Right renal cortex interstitium (tissue), 3 donors: ENCODE results near the gene APBA2. TPM values are rescaled to one million over a fixed set of nuclear protein-coding genes. Genes with fewer than 3 reads are reported as not detected.
"Not testable (repeated sequence)": the region's sequence is repeated elsewhere in the genome, so short reads cannot be mapped to it uniquely, and the experiment has no call there.

Experiments
- DNase-seq, 3 donors: peaks; one replicate each; pipeline ENCODE4 v3.0.0-alpha.2; 2013; ENCODE audit warnings: low read depth in 3 of 3, low spot score in 2 of 3
- polyA plus RNA-seq, 3 donors: library from polyadenylated mRNA; unstranded; fragments of 120-200 nt; gene quantifications; one replicate each; pipeline ENCODE4 v1.2.1, GENCODE V29; 2013; ENCODE audit not compliant: insufficient read length in 3 of 3

Gene APBA2
- polyA plus RNA-seq, 3 donors = 10.8 to 12.0 (median 11.8) TPM

DNA sequence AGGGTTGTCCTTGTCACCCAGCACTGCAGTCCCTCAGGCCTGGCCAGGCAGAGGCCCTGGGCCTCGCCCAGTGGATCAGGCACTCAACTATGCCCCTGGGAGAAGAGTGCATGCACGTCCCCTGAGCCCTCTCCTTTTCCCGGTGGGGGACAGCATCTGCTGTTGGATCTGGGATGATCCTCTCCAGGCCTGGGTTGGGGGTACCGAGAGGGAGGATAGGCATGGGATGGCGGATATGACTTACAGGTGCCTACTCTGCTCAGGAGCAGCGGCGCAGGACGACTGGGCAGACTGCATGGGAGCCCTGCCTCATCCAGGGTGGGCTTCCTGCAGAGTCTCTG is 9.0 kb upstream of the APBA2 start:
- DNase-seq = no peak

DNA sequence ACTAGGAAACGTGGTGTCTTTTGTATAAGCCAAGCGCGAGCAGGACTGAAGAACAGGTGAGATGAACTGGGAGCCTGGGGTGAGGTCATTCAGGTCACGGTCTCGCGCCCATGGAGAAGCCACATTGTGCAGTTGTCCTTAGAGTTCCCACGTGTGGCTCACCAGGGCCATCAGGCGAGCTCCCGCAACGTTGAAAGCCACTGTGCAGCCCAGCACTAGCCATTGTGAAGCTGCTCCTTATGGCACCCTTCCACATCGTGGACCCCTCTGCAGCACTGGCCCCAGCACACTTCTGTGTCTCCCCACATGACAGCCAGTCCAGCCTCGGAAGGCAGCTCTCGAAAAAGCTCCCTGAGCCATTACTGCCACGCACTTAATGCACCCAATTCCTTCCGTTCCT is 7.6 kb upstream of the APBA2 start:
- DNase-seq = no peak

DNA sequence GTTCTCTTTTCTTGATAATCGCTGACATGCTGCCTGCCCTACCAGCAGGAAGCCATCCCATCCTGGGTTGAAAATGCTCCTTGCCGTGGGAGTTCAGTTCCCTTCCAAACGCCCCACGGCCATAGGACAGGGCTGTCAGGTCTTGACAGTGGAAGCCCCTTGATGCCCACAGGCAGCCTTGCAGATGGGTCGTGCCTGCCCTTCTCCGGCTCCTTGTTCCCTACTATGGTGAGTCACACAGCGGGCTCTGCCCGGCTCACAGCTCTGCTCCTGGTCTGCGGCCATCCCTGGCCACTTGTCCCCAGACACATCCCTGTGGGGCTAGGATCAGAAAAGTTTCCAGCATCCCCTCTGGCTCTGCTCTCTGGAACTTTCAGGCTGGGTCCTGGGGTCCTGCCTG is 6.2 kb upstream of the APBA2 start:
- DNase-seq = no peak

DNA sequence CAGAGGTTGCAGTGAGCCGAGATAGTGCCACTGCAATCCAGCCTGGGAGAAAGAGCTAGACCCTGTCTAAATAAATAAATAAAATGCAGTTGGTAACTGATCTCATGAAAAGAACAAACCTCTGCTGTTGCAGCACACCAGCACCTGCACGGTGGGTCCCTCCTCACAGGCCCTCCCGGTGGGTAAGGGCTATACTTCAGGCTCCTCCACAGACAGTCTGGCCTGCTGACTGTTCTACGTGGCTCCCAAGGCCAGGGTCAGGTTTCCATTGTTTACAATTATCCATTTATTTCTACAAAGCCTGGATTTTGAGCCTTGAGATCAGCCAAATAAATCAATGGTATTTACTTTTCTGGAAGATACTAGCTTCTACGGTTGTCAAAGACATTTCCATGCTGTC is 5.1 kb upstream of the APBA2 start:
- no peak for DNase-seq

DNA sequence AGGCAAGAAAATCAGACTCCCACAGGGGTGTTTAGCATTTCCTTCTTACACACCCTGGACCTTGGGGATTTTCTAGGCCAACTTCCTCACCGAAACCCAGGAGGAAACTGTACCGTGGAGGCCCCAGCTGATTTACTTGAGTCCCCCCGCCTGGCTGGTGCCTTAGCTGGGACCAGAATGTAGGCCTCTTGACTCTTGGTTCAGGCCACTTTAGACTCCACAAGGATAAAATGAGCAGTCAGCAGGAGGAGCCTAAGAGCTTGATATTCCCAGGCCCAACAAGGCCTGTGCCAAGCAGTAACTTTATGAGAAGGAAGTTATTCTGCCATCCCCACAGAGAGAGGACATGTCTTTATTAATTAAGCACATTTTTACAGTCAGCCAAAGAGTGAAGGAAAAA is 4.6 kb upstream of the APBA2 start:
- no peak for DNase-seq

DNA sequence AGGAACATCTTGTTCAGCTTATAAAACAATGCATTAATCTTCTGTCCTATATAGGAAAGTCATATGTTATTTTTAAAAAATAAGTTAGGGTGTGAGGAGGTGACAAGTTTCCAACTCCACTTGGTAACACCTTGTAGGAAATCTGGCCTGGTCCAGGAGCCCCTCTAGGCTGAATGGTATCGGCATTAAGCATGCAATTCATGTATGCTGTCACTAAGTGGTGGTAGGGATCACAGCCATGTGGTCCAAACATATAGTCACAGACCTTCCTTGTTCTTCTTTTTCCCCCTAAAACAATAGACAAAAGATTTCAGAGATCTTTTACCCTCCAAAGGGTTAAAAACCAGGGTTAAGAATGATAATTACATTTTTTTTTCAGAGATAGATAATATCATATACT is 4.2 kb upstream of the APBA2 start:
- no peak for DNase-seq

DNA sequence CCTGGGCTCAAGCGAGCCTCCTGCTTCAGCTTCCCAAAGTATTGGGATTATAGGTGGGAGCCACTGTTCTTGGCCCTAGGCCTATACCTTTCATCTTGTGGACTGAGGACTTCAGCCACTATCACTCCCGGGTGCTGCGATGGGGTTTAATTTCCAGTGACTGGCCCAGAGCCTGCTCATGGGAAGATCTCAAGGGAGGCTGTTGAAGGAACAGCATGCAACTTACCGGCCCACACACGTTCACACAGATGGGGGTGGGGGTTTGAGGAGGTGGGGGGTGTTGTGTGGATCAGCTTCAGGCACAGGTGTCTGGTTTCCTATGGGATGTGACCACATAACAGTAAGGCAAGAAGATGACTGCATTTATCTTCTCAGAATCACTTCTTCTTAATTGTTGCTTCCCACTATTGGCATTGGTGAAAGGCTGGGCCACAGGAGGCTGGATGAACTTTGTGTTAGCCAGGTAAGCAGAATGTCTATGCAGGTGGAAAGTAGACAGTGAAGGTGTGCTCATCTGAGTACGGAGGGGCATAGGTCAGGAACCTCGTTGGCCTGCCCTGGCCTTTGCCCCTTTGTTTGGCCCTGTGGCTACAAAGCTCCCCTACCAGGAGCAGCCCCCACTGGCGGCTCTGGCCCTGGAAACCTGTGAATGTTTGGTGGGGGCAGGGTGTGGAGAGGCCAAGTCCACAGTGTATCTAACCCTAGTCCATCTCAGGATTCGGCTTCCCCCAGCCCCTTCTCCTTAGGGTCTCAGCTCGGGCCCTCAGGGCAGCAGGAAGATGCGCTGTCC is 1.4 kb upstream of the APBA2 start:
- DNase-seq = no peak

DNA sequence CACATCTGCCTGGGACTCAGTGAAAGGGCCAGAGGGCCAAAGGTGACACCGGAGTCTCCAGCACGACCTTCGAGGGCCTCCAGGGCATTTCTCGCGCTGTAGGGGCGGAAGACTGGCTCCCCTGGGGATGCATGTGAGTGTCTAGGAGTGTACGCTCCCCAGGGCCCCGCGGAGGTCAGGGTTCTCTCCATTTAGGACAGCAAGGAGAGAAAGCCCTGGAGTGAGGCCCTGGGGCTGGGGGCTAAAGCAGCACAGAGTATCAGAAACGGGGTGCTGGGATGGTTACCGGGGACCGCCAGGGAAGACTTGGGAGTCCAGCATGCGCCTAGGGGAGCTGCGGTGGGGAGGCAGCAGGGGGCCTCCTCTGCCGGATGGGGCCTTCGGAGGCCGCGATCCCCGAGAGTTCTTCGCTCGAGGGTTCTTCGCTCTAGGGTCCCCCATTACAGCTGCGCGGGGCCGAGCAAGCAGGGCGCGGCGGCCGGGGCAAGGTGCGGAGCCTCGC is 595 bp upstream of the APBA2 start:
- no peak for DNase-seq

DNA sequence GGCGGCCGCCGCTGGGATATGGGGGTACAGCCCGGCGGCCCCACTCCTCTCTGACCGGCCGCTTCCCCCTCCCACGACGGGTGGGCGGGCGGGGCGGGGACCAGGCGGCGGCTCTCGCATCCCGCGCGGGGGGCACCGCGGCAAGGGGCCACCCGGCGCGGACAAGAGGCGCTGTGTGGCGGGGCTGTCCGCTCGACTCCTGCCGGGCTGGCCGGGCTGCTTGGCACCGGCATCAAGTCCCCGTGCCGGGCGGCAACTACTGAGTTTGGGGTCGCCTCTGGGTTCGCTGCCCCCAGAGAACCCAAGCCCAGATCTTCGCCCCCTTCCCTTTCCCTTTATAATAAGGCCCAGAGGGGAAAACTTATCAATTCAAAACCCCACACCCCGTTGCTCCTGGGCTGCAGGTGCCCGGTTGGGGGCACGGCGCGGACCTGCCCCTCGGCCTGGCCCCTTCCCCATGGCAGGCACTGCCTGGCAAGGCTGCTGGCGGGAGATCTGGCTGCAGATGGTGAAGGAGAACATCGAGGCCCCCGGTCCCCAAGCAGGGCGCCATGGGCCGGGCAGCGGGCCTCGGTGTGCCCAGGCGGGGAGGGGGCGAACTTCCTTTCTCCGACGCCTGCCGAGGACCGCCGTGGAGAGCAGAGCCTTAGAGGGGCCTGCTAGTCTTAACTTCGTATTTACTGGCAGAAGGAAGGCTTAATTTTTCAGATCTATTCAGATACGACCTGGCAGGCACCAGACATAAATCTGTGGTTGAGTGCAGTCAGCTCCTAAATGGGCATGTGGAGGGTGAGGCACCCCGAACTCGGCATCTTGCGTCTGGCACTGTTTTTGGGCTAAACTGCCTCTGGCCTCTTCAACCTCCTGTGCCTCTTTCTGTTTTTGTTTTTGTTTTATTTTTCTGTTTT is 911 bp downstream of the APBA2 start:
- DNase-seq = no peak

DNA sequence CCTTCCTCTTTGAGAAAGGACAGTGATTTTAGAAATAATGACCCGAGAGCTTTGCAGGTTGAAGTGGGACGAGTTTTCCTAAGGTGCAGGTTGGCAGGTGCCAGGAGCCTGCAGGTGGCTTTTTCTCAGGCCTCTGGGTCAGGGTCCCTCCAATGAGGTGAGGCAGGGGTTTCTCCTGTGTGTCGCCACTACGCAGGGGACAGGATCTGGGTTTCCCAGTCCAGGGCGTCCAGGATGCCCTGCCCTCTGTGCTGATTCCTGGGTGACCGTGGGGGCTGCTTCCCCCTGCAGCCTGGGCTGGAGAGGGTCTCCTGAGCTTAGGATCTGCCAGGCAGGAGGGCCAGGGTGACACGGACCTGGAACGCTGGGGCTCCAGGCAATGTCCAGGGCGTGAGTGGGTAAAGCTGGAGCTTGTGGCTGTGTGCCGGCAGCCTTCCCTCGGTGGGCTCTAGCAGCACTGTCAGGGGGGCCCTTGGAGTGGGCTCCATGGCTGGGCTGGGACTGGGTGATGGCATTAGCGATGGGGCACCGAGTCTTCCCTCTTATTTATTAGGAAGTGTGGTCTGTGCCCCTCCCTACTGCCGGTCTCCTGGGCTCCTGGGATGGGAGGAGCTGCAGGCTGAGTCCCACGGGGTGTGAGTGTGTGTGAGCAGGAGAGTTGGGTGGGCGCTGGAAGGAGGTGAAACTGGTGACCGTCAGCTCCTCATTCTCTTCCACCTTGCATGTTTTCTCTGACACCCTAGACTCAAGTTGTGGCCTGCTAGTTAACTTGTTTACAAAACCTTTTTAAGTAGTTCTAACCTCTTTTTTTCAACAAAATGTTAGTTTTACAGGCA is 1.8 kb downstream of the APBA2 start:
- DNase-seq = no peak

DNA sequence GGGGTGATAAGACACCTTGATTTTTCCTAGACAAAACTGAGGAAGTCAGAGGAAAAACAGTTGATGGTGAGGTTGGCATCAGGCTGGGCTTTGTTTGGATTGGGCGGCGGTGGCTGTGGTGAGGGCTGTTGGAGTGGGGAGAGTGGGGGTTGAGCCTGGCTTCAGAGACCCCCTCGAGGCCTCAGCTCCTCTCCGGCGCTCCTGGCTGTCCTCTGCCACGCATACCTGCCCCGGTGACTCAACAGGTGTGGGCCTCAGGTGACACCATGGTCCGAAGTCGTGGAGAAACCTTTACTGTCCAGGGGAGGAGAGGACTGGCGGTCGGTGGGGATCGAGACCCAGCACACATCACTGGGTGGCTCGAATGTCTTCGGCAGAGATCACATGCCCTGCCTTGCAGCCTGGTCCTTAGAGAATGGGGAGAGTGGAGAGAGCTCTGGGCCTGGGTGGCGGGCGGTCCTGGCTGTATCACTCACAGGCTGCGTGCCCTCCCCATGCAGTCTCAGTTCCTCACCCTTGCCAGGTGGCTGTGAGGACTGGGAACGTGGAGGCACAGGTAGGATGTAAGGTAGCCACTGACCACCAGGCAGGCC is 2.6 kb downstream of the APBA2 start:
- no peak for DNase-seq

DNA sequence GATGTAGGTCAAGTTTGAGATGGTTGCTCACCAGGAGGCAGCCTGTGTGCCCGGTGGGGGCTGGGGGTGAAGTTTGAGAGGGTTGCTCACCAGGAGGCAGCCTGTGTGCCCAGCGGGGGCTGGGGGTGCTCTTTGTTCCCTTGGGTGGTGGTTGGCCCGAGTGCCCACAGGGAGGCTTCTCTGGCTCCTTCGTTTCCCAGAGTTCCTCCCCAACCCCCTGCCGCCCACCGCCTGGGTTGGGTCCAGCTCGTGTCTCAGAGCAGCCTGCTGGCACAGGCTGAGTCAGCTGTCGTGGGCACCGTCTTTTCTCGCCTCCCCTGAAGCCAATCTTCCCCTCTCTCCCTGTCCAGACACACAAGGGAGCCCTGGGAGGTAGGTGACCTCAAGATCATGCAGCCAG is 3.1 kb downstream of the APBA2 start:
- DNase-seq = no peak

DNA sequence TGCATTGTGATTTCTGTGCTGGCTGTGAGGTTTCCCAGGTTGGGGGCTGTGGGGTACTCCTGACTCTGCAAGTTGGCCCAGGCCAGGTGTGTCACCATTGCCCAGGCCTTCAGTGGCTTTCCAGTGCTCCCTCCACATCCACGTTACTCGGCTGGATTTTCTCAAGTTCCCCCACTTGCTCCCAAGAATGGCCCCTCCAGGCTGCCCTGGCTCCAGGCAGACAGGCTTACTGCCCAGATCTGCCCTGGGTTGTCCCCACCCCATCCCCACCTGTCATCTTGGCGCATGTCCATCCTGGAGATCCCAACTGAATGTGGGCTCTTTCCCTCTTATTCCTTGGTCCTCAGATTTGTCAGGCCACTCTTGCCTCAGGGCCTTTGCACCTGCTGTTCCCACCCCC is 3.6 kb downstream of the APBA2 start:
- DNase-seq = no peak

DNA sequence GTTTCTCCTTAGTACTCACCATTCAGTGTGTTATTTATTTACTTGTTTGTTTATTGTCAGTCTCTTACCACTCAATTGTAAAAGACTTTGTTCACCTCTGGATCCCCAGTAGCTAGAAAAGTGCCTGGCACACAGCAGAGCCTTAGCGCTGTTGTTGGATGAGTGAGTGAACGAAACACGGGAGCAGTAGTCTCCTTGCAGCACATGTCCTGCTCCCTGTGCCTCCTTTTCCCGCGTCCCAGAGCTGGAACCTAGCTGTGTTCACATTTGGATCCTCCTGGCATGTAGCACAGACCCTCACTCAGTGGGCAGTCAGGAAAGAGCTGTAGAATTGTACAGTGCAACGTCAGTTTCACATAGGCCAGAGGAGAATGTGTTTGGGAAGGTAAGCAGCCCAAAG is 4.1 kb downstream of the APBA2 start:
- not testable (repeated sequence) for DNase-seq

DNA sequence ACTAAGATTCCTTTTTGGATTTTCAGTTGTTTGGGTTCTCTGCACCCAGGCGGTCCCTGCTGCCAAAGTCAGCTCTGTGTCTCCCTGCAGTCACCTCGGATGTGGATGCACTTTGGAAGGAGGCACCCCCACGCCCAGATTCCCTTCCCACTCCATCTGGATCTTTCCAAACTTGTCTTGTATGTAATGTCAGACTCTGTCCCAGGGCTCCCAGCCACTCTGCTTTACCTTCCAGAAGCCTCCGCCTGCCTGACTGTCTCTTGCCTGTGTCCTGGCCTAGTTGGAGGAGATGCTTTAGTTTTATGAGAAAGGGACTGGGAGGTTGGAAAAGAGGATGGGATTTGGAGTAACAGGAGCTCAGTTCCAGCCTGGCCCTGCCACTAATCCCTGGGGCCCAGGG is 4.5 kb downstream of the APBA2 start:
- not testable (repeated sequence) for DNase-seq

DNA sequence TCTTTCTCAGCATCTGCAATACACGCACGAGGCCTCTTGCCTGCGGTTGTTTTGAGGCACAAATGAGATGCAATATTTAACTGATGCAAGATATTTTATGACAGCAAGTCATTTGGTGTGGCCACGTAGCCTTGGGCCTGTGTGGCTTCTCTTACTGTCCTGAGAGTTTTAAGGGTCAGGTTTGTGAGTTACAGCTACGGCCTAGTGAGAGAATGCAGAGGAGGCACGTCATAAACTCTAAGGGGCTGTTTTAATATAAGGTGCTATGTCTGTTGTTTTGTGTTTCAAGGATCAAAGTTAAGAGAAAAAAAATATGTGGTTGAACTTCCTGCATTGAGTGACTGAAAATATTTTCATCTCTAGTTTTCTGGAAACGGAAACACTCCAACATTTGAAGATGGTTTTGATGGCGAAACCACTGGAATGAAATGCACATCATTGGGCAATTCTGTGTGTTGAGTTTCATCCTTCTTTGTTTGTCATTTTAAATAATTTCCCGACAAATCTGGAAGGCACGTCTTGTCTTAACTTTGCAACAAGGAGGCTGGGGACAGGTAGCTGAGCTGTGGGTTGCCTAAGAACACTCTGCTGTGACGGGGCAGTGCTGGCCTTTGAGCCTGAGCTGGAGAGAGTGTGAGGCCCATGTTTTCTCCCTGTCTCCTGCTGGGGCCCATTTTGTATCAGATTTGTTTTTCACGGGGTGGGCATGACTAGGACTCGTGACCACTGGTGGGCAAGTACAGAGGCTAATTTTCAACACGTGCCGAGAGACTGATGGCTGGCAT is 5.1 kb downstream of the APBA2 start:
- no peak for DNase-seq

DNA sequence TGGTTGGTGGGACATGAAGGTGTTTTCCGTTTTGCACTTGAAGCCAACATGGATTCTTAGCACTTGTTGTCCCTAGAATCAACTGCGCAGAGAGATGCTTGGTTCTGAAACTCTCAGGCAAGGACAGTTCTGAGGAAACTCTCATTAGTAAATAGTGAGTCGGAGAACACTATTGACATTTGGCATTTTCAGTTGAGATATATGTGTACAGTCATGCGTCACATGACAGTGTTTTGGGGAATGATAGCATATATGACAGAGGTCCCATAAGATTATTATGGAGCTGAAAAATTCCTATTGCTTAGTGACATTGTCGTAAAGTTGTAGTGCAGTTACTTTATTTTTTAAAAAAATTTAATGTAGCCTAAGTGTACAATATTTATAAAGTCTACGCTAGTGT is 5.8 kb downstream of the APBA2 start:
- DNase-seq = no peak

DNA sequence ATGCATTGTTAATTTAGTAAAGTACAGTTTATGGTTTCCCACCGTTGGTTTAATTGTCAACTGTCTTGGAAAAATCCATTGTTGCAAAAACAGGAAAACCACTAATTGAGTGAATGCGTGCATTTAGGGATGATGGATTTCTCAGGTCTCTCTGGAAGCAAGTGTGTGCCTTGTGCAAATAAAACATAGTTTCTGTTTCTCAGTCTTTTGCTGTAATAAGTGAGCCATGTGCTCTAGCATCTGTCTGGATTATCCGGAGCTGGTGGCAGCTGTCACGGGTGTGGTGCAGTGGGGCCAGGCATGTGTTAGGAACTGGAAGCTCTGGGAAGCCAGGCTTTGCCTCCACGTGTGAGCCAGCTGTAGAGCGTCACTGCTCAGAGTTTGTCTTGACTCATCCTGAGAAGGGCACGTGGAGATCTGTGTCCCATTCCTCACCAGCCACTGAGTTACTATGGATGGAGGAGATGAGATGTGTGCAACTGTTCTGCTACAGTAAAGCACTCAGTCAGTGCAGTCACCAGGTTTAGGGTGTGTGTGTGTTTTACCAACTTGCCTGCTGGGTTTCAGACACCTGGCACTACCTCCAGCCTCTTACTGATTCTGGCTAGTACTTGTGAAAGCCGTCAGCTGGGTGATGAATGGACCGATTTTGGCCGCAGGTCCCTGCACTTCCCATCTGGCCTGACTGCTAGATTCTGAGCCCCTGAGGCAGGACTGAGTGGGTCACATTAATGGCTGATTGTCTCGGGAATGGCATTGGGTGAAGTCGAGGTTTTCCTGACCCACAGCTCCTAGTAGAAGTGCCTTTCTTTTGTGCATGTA is 7.2 kb downstream of the APBA2 start:
- no peak for DNase-seq

DNA sequence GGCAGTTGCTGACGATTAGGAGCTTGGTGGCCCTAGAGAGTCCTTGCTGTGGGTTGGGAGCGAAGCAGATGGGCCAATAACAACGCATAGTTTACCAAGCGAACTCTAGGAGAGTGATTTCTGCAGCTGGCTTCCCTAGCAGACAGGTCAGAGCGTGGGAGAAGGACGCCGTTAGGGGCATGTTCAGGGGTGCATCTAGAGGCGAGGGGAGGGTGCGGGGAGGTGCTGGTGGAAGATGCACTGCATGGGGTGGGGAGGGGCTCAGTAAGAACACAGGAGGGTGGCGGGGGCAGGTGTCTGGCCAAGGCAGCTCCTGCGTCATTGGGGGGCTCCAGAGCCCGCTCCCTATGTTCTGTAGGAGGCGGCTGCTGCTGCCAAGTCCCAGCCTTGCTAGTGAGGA is 8.9 kb downstream of the APBA2 start:
- DNase-seq = no peak
